MCF 10A (cell line): ENCODE data around the gene KCNJ4. TPM values are rescaled to one million over a fixed set of nuclear protein-coding genes. Genes with fewer than 3 reads are reported as not detected.

Source experiments
- BruUV-seq: library from RNA; stranded (reverse); fragments of 400-500 nt; replicated peaks from 2 replicates; lab custom pipeline; 2021; lab: Mats Ljungman, UMichigan
- CTCF ChIA-PET: fragments of 300-600 bp; sonication (Branson Sonifier 250); formaldehyde crosslinking; extraction: SDS; loops from one replicate; lab custom pipeline; 2021; ENCODE audit warnings: antibody characterized with exemption, inconsistent platforms; lab: Yijun Ruan, JAX
- POLR2A ChIA-PET: fragments of 300-600, 350-650 bp; sonication (Branson Sonifier 250); formaldehyde crosslinking; extraction: SDS; loops from one replicate; lab custom pipeline; 2020; ENCODE audit warnings: antibody characterized with exemption, inconsistent platforms; lab: Yijun Ruan, JAX
- DNase-seq: peaks from one replicate; pipeline ENCODE4 v3.0.0-alpha.2; 2018; ENCODE audit not compliant: unreplicated experiment
- H3K27ac Mint-ChIP-seq: one replicate; pipeline ENCODE4 v1.8.0; 2022; ENCODE audit warnings: mild to moderate bottlenecking, low read depth, mixed read lengths; ENCODE audit not compliant: unreplicated experiment
- H3K27me3 Mint-ChIP-seq: one replicate; pipeline ENCODE4 v1.8.0; 2022; ENCODE audit warnings: mixed read lengths; ENCODE audit not compliant: insufficient read depth, unreplicated experiment
- H3K36me3 Mint-ChIP-seq: one replicate; pipeline ENCODE4 v1.8.0; 2022; ENCODE audit warnings: mild to moderate bottlenecking, moderate library complexity, mixed read lengths; ENCODE audit not compliant: insufficient read depth, unreplicated experiment
- H3K4me1 Mint-ChIP-seq: one replicate; pipeline ENCODE4 v1.8.0; 2022; ENCODE audit warnings: mixed read lengths; ENCODE audit not compliant: insufficient read depth, unreplicated experiment
- H3K4me3 Mint-ChIP-seq: one replicate; pipeline ENCODE4 v1.8.0; 2022; ENCODE audit warnings: mild to moderate bottlenecking, moderate library complexity, mixed read lengths; ENCODE audit not compliant: unreplicated experiment
- H3K9me3 Mint-ChIP-seq: one replicate; pipeline ENCODE4 v1.8.0; 2022; ENCODE audit warnings: mixed read lengths; ENCODE audit not compliant: unreplicated experiment
- intact Hi-C: fragments of 100-400 bp; cut with micrococcal nuclease; formaldehyde crosslinking; loops from 2 replicates; pipeline ENCODE4 v1.14.1; 2022
- total RNA-seq: library from RNA; stranded (reverse); gene quantifications from 2 replicates; pipeline ENCODE4 v1.2.3, GENCODE V29; 2022
- TF ChIP-seq, protein P1 (sequence below): fragments of 200-600 bp; IDR thresholded peaks from one replicate; pipeline ENCODE4 v1.8.0; 2022; ENCODE audit warnings: antibody characterized with exemption, mild to moderate bottlenecking; ENCODE audit not compliant: unreplicated experiment

KCNJ4 gene
- total RNA-seq, 1 experiment from 2014 or later = not detected

DNA sequence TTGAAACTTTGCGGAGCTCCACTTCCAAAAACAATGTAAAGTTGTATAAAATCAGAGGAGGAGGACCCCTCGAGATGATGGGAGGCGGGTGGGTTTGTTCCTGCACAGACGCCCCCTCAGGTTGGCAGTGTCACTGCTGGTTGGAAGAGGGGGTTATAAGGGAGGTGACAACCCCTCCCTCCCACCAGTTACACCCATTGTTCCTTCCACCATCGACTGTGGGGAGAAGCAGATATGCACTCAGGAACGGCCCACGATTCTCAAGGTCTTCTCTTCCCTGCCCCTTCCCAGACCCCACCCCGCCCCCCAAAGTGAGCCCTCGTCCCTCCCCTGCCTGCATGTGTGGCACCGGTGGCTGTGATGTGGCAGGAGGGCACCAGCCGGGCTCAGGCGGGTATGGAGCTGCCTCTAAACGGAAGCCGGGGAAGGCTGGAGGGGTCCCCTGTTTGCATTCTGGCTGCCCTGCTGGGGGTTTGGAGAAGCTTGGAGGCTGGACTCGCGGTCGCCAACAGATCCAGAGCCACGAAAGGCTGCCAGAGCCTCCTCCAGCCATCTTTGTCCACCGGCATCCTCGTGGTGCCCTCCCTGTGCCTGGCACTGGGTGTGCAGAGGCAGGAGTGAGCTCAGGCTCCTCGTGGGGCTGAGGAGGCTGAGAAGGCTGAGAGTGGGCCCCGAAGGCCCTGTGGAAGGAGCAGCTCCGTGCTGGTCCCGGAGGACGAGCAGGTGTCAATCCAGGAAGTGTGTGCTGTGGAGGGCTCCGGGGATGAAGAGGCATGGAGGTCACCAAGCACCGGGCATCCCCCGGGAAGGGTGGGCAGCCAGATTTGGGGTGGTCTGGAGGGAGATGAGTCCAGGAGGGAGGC, 13.7 kb upstream of the KCNJ4 start:
- BruUV-seq = no TSS peak
- DNase-seq = no peak
- Mint-ChIP-seq H3K9me3 (no peaks in the 10 kb centered on the region), H3K4me3 (peak overlapping the region; percentile 70), H3K27me3 (no peaks in the 10 kb centered on the region), H3K4me1 (no peaks in the 10 kb centered on the region), H3K36me3 (no peaks in the 10 kb centered on the region), H3K27ac (no peak overlapping the region)
- intact Hi-C loops = no loop called here
- CTCF ChIA-PET = interaction anchor here (1.0 kb wide), 1 partner anchor 415 kb away, joined by 3 read pairs; no protein-coding TSS in a partner anchor
- POLR2A ChIA-PET = interaction anchor here (2.2 to 3.0 kb wide), 2 partner anchors 9 to 12 kb away, joined by 10 read pairs; no protein-coding TSS in a partner anchor
- TF ChIP-seq, protein P1, sequence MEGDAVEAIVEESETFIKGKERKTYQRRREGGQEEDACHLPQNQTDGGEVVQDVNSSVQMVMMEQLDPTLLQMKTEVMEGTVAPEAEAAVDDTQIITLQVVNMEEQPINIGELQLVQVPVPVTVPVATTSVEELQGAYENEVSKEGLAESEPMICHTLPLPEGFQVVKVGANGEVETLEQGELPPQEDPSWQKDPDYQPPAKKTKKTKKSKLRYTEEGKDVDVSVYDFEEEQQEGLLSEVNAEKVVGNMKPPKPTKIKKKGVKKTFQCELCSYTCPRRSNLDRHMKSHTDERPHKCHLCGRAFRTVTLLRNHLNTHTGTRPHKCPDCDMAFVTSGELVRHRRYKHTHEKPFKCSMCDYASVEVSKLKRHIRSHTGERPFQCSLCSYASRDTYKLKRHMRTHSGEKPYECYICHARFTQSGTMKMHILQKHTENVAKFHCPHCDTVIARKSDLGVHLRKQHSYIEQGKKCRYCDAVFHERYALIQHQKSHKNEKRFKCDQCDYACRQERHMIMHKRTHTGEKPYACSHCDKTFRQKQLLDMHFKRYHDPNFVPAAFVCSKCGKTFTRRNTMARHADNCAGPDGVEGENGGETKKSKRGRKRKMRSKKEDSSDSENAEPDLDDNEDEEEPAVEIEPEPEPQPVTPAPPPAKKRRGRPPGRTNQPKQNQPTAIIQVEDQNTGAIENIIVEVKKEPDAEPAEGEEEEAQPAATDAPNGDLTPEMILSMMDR = no peak

DNA sequence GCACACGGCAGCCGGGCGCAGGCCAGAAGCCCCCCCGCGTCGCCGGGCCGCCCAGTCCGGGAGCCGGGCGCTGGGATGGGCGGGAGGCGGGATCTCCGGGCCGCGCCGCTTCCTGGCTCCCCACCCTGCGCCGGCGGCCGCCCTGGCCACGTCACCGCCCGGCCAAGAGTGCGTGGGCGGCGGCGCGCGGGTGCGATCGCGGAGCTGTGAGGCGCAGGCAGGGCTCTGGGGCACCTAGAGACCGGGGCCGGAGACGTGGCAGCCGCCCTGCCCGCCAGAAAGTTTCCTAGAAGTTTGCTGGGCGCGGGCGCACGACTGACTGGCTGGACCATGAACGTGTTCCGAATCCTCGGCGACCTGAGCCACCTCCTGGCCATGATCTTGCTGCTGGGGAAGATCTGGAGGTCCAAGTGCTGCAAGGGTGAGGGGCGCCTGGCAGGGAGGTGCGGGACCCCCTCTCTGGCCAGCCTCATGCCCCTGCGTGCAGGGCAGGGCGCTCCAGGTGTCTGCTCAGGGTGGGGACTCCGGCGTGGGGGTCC, 13.0 kb upstream of the KCNJ4 start, which contains the start of gene KDELR3:
Gene KDELR3, plus strand, starts transcription at position 193 of the 539 bp plus-strand sequence. Its CDS starts 138 bp downstream, at position 331.
- CTCF ChIA-PET = interaction anchor here (1.0 kb wide), 1 partner anchor 414 kb away, joined by 3 read pairs; no protein-coding TSS in a partner anchor
- Mint-ChIP-seq H3K4me1 (no peaks in the 10 kb centered on the region), H3K27ac (peak within 1 kb of the TSS; percentile 31), H3K36me3 (no peaks in the 10 kb centered on the region), H3K4me3 (peak within 1 kb of the TSS; percentile 70), H3K27me3 (no peaks in the 10 kb centered on the region), H3K9me3 (no peaks in the 10 kb centered on the region)
- peak; percentile 72 for DNase-seq
- no TSS peak for BruUV-seq
- POLR2A ChIA-PET = interaction anchor here (1.2 to 3.0 kb wide), 3 partner anchors 10 to 154 kb away, joined by 3 to 10 read pairs (median 10); no protein-coding TSS in a partner anchor
- TF ChIP-seq, protein P1 = no peak
- intact Hi-C loops = no loop called here

DNA sequence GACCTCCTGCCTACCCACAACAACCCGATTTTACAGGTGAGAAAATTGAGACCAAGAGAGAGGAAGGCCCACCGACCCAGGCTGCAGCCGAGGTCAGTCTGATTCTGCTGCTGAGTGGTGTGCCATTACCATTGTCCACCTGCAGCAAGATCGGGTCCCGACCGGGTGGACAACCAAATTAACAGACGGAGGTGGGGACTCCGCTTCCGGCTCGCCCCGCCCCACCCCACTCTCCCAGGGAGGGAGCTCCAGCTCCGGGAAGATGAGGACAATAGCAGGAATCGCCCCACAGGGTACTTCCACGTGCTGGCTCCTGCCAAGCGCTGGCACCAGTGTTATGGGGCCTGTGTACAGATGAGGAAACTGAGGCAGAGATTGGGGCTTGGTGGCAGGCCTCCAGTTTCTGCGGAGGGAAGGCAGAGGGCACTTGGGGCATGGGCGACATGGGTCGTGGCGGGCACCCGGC, 12.5 kb upstream of the KCNJ4 start:
- intact Hi-C loops = no loop called here
- Mint-ChIP-seq H3K9me3 (no peaks in the 10 kb centered on the region), H3K36me3 (no peaks in the 10 kb centered on the region), H3K27me3 (no peaks in the 10 kb centered on the region), H3K27ac (peak overlapping the region; percentile 31), H3K4me3 (peak overlapping the region; percentile 70), H3K4me1 (no peaks in the 10 kb centered on the region)
- POLR2A ChIA-PET = interaction anchor here (1.2 to 3.0 kb wide), 3 partner anchors 11 to 154 kb away, joined by 3 to 10 read pairs (median 10); no protein-coding TSS in a partner anchor
- CTCF ChIA-PET = interaction anchor here (0.6 kb wide), 2 partner anchors 214 to 1346 kb away, joined by 3 to 5 read pairs; partner anchors contain the start of gene TOMM22
- BruUV-seq = no TSS peak
- TF ChIP-seq, protein P1 = no peak
- DNase-seq = no peak
